Tibial nerve (tissue), 4 donors: ENCODE measurements around the gene ADGRL1. TPM values are rescaled to one million over a fixed set of nuclear protein-coding genes. Genes with fewer than 3 reads are reported as not detected.

Experiments
- DNase-seq, 2 donors: peaks; one replicate each; pipeline ENCODE4 v3.0.0-alpha.2; 2019; ENCODE audit warnings: low spot score in 2 of 2
- H3K27ac ChIP-seq, 4 donors: fragments of 200-600 bp; sonication (generic) in 3 of 4; one replicate each; pipeline ENCODE4 v1.5.1; 2017 to 2019; ENCODE audit warnings: mild to moderate bottlenecking in 1 of 4
- H3K27me3 ChIP-seq, 2 donors: fragments of 200-600 bp; sonication (generic) in 1 of 2; one replicate each; pipeline versions ENCODE4 v1.5.1 to v1.6.0; 2017 to 2019
- H3K36me3 ChIP-seq, 3 donors: fragments of 200-600 bp; sonication (generic); one replicate each; pipeline ENCODE4 v1.5.1; 2018 to 2019
- H3K4me1 ChIP-seq, 4 donors: fragments of 200-600 bp; sonication (generic) in 3 of 4; one replicate each; pipeline ENCODE4 v1.5.1; 2017 to 2019
- H3K4me3 ChIP-seq, 4 donors: fragments of 200-600 bp; sonication (generic) in 3 of 4; one replicate each; pipeline ENCODE4 v1.5.1; 2017 to 2019; ENCODE audit warnings: mild to moderate bottlenecking in 1 of 4, moderate library complexity in 1 of 4
- H3K9me3 ChIP-seq, 4 donors: fragments of 200-600 bp; sonication (generic) in 3 of 4; one replicate each; pipeline ENCODE4 v1.5.1; 2017 to 2019
- CTCF ChIP-seq, 5 experiments: fragments of 200-600 bp in 3 of 5; fragments of 450-650 bp in 2 of 5; sonication (generic) in 3 of 5; IDR thresholded peaks; one replicate each; pipeline ENCODE4 v1.5.1; 2016 to 2019; ENCODE audit warnings: antibody characterized with exemption in 5 of 5, mild to moderate bottlenecking in 3 of 5, moderate library complexity in 2 of 5
- EP300 ChIP-seq, 2 donors: sonication (generic); formaldehyde crosslinking; IDR thresholded peaks; one replicate each; pipeline ENCODE4 v1.6.1; 2017; ENCODE audit warnings: antibody characterized with exemption in 2 of 2, mild to moderate bottlenecking in 1 of 2
- POLR2A ChIP-seq, 2 donors: fragments of 450-650 bp; IDR thresholded peaks; one replicate each; pipeline ENCODE4 v1.6.1; 2017; ENCODE audit warnings: antibody characterized with exemption in 2 of 2, mild to moderate bottlenecking in 2 of 2, moderate library complexity in 2 of 2
- whole genome bisulfite sequencing, 2 donors: methylation state at CpG; one replicate each; pipeline ENCODE4 v1.1.5; 2018; 5-methylcytosine and 5-hydroxymethylcytosine counted together
- total RNA-seq, 4 donors: library from RNA; depleted of rRNA; stranded (reverse); fragments of >200 nt; gene quantifications; one replicate each; pipeline ENCODE4 v1.1.0, GENCODE V29; 2016

The ADGRL1 gene
- total RNA-seq, 4 donors from 2014 or later, result 8.0 to 17.5 (median 11.2) TPM

GRCh38 chr19:14156971-14157717, 48.8 kb downstream of the ADGRL1 start:
- H3K27me3 ChIP-seq, result no peaks in the 10 kb centered on the region
- no peak for DNase-seq
- H3K4me3 ChIP-seq, result no peak overlapping the region
- no peak overlapping the region for H3K27ac ChIP-seq
- WGBS, 2 donors, result 88 to 92% methylated on average over 15 to 18 of the region's 26 CpGs
- TF ChIP-seq POLR2A (IDR thresholded peaks at IDR 0.05) (no peak), CTCF (IDR thresholded peaks at IDR 0.05) (no peak), EP300 (IDR thresholded peaks at IDR 0.05) (no peak)
- no peaks in the 10 kb centered on the region for H3K4me1 ChIP-seq
- H3K36me3 ChIP-seq, result peaks cover 0 to 71% (median 0%) of the 10 kb centered on the region in 3 donors
- no peaks in the 10 kb centered on the region for H3K9me3 ChIP-seq

- H3K4me3 ChIP-seq, result no peak overlapping the region
- H3K27me3 ChIP-seq, result no peaks in the 10 kb centered on the region
- H3K36me3 ChIP-seq, result peaks cover 0 to 78% (median 0%) of the 10 kb centered on the region in 3 donors
- no peak for DNase-seq
- H3K9me3 ChIP-seq, result no peaks in the 10 kb centered on the region
- TF ChIP-seq CTCF (IDR thresholded peaks at IDR 0.05) (no peak), EP300 (IDR thresholded peaks at IDR 0.05) (no peak), POLR2A (IDR thresholded peaks at IDR 0.05) (no peak)
- WGBS, 2 donors, result 86 to 91% methylated on average over 6 to 12 of the region's 12 CpGs
- H3K27ac ChIP-seq, result no peak overlapping the region
- no peaks in the 10 kb centered on the region for H3K4me1 ChIP-seq
Measured at GRCh38 chr19:14156122-14156521, 49.8 kb downstream of the ADGRL1 start.

GRCh38 chr19:14155371-14155770, 50.6 kb downstream of the ADGRL1 start:
- Histone ChIP-seq H3K27me3 (no peaks in the 10 kb centered on the region), H3K9me3 (no peaks in the 10 kb centered on the region), H3K36me3 (peaks cover 0 to 81% (median 0%) of the 10 kb centered on the region in 3 donors), H3K4me1 (peaks cover 0 to 5% (median 1%) of the 10 kb centered on the region in 4 donors), H3K4me3 (no peak overlapping the region), H3K27ac (no peak overlapping the region)
- WGBS, 2 donors, result 92 to 93% methylated on average over 16 to 17 of the region's 17 CpGs
- no peak for DNase-seq
- TF ChIP-seq EP300 (IDR thresholded peaks at IDR 0.05) (no peak), POLR2A (IDR thresholded peaks at IDR 0.05) (no peak), CTCF (IDR thresholded peaks at IDR 0.05) (no peak)

GRCh38 chr19:14152713-14153112, 53.3 kb downstream of the ADGRL1 start:
- 93% methylated on average over 7 to 8 of the region's 12 CpGs for WGBS, 2 donors
- peaks cover 0 to 61% (median 0%) of the 10 kb centered on the region in 3 donors for H3K36me3 ChIP-seq

More at GRCh38 chr19:14152713-14153112, 53.3 kb downstream of the ADGRL1 start:
- TF ChIP-seq POLR2A (IDR thresholded peaks at IDR 0.05) (no peak), EP300 (IDR thresholded peaks at IDR 0.05) (no peak), CTCF (IDR thresholded peaks at IDR 0.05) (no peak)
- Histone ChIP-seq H3K27me3 (no peaks in the 10 kb centered on the region), H3K4me1 (peaks cover 0 to 32% (median 26%) of the 10 kb centered on the region in 4 donors), H3K4me3 (no peak overlapping the region), H3K9me3 (no peaks in the 10 kb centered on the region), H3K27ac (no peak overlapping the region)
- DNase-seq, result no peak
